Right renal pelvis (tissue), 4 donors: ENCODE measurements around the gene NGEF. TPM values are rescaled to one million over a fixed set of nuclear protein-coding genes. Genes with fewer than 3 reads are reported as not detected.
"Not testable (repeated sequence)": the region's sequence is repeated elsewhere in the genome, so short reads cannot be mapped to it uniquely, and the experiment has no call there.

ENCODE experiments used
- DNase-seq, 4 donors: peaks; one replicate each; pipeline ENCODE4 v3.0.0-alpha.2; 2013; ENCODE audit warnings: low read depth in 4 of 4, low spot score in 3 of 4, missing footprints in 1 of 4
- polyA plus RNA-seq, 4 donors: library from polyadenylated mRNA; unstranded; fragments of 120-200 nt; gene quantifications; one replicate each; pipeline ENCODE4 v1.2.1, GENCODE V29; 2013; ENCODE audit not compliant: insufficient read length in 4 of 4

The NGEF gene
- polyA plus RNA-seq, 4 donors, result 1.0 to 2.8 (median 2.2) TPM

- not testable (repeated sequence) for DNase-seq
These were observed 106.0 kb downstream of the NGEF start for GRCh38 chr2:232906867-232907717.

- no peak for DNase-seq
These were observed 109.1 kb downstream of the NGEF start for GRCh38 chr2:232903989-232904388.

- no peak for DNase-seq
These were observed 111.1 kb downstream of the NGEF start for GRCh38 chr2:232901736-232902578.

- DNase-seq, result no peak
These were observed 112.0 kb downstream of the NGEF start for GRCh38 chr2:232900811-232901735.

GRCh38 chr2:232898592-232899543 lies 114.2 kb downstream of the NGEF start:
- DNase-seq, result no peak

- no peak for DNase-seq
These were observed 115.3 kb downstream of the NGEF start for GRCh38 chr2:232897598-232898408.

GRCh38 chr2:232896720-232897597 lies 116.1 kb downstream of the NGEF start:
- DNase-seq, result no peak

- no peak for DNase-seq
These were observed 116.9 kb downstream of the NGEF start for GRCh38 chr2:232896111-232896510.

- DNase-seq, result no peak
These were observed 118.3 kb downstream of the NGEF start for GRCh38 chr2:232894746-232895145.

GRCh38 chr2:232894251-232894650 lies 118.8 kb downstream of the NGEF start:
- no peak for DNase-seq

- DNase-seq, result no peak
These were observed 119.2 kb downstream of the NGEF start for GRCh38 chr2:232893834-232894233.

GRCh38 chr2:232892843-232893242 lies 120.2 kb downstream of the NGEF start:
- DNase-seq, result no peak

- DNase-seq, result no peak
These were observed 120.8 kb downstream of the NGEF start for GRCh38 chr2:232892221-232892620.

- DNase-seq, result no peak
These were observed 121.4 kb downstream of the NGEF start for GRCh38 chr2:232891621-232892071.

- peak in 2 of 4 donors; percentile 18 to 49 for DNase-seq
These were observed 122.0 kb downstream of the NGEF start for GRCh38 chr2:232890896-232891601.

- no peak for DNase-seq
These were observed 122.5 kb downstream of the NGEF start for GRCh38 chr2:232890536-232890895.

- DNase-seq, result no peak
These were observed 123.1 kb downstream of the NGEF start for GRCh38 chr2:232889876-232890401.
